Retinal pigment epithelial cell (primary cell): Measurements from ENCODE around the gene ADGRB2.
A peak's percentile ranks its signal among the peaks of the same experiment; 100 is the strongest.

Experiments
- DNase-seq: peaks from one replicate; pipeline ENCODE4 v3.0.0-alpha.2; 2010; ENCODE audit warnings: low read depth
- H3K4me3 ChIP-seq: 2 replicates; pipeline ENCODE4 v1.5.1; 2011; ENCODE audit warnings: mild to moderate bottlenecking, low read length, control low read depth, moderate library complexity
- TF ChIP-seq, protein P1 (sequence below): conservative IDR thresholded peaks from 2 replicates; pipeline ENCODE4 v1.5.1; 2011; ENCODE audit warnings: low read depth, low read length, control low read depth, inconsistent platforms

Gene ADGRB2, protein sequence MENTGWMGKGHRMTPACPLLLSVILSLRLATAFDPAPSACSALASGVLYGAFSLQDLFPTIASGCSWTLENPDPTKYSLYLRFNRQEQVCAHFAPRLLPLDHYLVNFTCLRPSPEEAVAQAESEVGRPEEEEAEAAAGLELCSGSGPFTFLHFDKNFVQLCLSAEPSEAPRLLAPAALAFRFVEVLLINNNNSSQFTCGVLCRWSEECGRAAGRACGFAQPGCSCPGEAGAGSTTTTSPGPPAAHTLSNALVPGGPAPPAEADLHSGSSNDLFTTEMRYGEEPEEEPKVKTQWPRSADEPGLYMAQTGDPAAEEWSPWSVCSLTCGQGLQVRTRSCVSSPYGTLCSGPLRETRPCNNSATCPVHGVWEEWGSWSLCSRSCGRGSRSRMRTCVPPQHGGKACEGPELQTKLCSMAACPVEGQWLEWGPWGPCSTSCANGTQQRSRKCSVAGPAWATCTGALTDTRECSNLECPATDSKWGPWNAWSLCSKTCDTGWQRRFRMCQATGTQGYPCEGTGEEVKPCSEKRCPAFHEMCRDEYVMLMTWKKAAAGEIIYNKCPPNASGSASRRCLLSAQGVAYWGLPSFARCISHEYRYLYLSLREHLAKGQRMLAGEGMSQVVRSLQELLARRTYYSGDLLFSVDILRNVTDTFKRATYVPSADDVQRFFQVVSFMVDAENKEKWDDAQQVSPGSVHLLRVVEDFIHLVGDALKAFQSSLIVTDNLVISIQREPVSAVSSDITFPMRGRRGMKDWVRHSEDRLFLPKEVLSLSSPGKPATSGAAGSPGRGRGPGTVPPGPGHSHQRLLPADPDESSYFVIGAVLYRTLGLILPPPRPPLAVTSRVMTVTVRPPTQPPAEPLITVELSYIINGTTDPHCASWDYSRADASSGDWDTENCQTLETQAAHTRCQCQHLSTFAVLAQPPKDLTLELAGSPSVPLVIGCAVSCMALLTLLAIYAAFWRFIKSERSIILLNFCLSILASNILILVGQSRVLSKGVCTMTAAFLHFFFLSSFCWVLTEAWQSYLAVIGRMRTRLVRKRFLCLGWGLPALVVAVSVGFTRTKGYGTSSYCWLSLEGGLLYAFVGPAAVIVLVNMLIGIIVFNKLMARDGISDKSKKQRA (N-terminal part only)

DNA sequence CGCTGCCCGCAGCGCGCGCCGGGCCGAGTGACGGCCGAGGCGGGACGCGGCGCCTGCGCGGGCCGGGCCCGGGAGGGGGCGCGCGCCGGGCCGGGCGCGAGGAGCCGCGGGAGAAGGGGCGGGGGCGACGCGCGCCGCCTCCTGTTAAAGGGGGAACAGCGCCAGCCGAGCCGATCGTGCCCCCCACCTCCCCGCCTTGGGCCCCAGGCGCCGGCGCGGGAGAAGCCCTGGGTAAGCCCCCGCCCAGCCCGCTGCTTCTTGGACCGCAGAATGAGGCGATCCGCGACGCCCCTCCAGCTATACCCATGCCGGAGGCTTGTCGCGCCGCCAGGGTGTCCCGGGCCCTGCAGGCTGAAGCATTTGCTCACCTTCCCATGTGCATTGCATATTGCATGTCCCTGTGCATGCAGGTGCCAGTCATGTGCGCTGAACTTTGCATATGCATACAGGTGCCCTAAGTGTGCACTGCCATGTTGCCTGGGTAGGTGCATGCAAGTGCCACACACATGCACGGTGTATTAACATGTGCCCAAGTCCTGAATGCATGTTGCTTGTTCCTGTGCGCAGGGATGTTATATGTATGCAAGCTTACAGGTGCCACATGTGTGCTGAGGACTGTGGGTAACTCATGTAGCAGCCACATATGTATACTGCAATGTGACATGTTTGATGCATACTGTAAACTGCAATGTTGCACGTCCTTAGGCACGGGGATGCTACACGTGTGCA, at the start of gene ADGRB2:
Gene ADGRB2 (minus strand): TSS at position 29 of the 729 bp plus-strand sequence. CDS start 7,119 bp downstream, outside the sequence.
- peak within 1 kb of the TSS; percentile 49 for H3K4me3 ChIP-seq
- no peak for DNase-seq
- TF ChIP-seq, protein P1, sequence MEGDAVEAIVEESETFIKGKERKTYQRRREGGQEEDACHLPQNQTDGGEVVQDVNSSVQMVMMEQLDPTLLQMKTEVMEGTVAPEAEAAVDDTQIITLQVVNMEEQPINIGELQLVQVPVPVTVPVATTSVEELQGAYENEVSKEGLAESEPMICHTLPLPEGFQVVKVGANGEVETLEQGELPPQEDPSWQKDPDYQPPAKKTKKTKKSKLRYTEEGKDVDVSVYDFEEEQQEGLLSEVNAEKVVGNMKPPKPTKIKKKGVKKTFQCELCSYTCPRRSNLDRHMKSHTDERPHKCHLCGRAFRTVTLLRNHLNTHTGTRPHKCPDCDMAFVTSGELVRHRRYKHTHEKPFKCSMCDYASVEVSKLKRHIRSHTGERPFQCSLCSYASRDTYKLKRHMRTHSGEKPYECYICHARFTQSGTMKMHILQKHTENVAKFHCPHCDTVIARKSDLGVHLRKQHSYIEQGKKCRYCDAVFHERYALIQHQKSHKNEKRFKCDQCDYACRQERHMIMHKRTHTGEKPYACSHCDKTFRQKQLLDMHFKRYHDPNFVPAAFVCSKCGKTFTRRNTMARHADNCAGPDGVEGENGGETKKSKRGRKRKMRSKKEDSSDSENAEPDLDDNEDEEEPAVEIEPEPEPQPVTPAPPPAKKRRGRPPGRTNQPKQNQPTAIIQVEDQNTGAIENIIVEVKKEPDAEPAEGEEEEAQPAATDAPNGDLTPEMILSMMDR = no peak

DNA sequence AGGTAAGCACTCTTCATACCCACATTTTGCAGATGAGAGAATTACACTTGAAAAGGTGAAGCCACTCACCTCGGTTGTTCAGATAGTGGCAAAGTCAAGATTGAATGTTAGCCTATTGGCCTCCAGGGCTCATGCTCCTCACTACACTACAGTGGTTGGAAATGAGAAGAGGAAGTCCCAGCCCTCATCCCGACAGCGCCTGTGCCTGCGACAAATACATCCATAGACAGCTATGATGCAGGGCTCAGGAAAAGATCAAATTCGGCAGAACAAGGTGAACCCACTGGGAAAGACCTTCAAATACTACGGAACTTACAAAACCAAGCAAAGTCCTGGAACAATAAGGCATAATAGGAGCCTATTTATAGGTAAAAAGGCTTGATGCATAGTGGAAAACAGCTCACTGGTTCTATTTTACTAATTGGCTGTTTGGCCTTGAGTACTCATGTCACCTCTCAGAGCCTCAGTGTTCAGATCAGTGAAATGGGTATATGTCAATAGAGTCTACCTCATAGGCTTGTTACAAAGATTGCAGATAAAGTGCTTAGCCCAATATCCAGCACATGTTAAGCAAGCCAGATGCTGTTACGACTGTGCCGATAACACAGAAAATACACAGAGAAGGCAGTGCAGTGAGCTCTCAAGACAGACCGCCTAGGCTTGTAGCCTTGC, 48.2 kb upstream of the ADGRB2 start:
- H3K4me3 ChIP-seq = no peak overlapping the region
- TF ChIP-seq, protein P1 = no peak
- no peak for DNase-seq

- H3K4me3 ChIP-seq = no peak overlapping the region
- TF ChIP-seq, protein P1 = no peak
- DNase-seq = no peak
Observed at GRCh38 chr1:31811605-31812004, 47.5 kb upstream of the ADGRB2 start.

GRCh38 chr1:31809698-31810097, 45.6 kb upstream of the ADGRB2 start:
- no peak overlapping the region for H3K4me3 ChIP-seq
- TF ChIP-seq, protein P1 = no peak
- no peak for DNase-seq

- DNase-seq = no peak
- TF ChIP-seq, protein P1 = no peak
- H3K4me3 ChIP-seq = no peak overlapping the region
Observed at GRCh38 chr1:31807273-31808048, 43.3 kb upstream of the ADGRB2 start.

DNA sequence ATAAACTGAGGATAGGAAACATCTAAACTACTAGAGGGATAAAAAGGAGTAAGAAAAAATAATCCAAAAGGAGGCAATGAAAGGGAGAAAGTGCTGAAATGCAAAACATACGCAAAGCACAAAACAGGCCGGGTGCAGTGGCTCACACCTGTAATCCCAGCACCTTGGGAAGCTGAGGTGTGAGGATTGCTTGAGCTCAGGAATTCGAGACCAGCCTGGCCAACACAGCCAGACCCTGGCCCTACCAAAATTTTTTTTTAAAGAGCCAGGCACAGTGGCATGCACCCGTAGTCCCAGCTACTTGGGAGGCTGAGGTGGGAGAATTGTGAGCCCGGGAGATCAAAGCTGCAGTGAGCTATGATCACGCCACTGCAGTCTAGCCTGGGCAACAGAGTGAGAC, 41.2 kb upstream of the ADGRB2 start:
- TF ChIP-seq, protein P1 = no peak
- no peak overlapping the region for H3K4me3 ChIP-seq
- no peak for DNase-seq
